Epithelial cell of proximal tubule (primary cell): ENCODE measurements around the gene CPLX1. TPM values are rescaled to one million over a fixed set of nuclear protein-coding genes. Genes with fewer than 3 reads are reported as not detected.
"Not testable (repeated sequence)": the region's sequence is repeated elsewhere in the genome, so short reads cannot be mapped to it uniquely, and the experiment has no call there.

Source experiments
- DNase-seq: peaks from one replicate; pipeline ENCODE4 v3.0.0-alpha.2; 2011; ENCODE audit warnings: low read depth
- H3K4me3 ChIP-seq: 2 replicates; pipeline ENCODE4 v1.5.1; 2011; ENCODE audit warnings: low read depth, mild to moderate bottlenecking, low read length
- CTCF ChIP-seq: conservative IDR thresholded peaks from 2 replicates; pipeline ENCODE4 v1.5.1; 2012; ENCODE audit warnings: low read depth, mild to moderate bottlenecking, low read length
- total RNA-seq: library from RNA; depleted of rRNA; stranded (reverse); fragments of >200 nt; gene quantifications from 2 replicates; pipeline ENCODE4 v1.2.3, GENCODE V29; 2015

CPLX1 gene
- total RNA-seq, 1 donor from 2014 or later: 0.81 TPM

GRCh38 chr4:813900-814299 lies 12.0 kb downstream of the CPLX1 start:
- peak; percentile 22 for TF ChIP-seq CTCF
- H3K4me3 ChIP-seq: no peak overlapping the region
- DNase-seq: no peak

GRCh38 chr4:808860-809570 lies 16.9 kb downstream of the CPLX1 start:
- no peak for TF ChIP-seq CTCF
- H3K4me3 ChIP-seq: no peak overlapping the region
- DNase-seq: no peak

- no peak overlapping the region for H3K4me3 ChIP-seq
- no peak for DNase-seq
- no peak for TF ChIP-seq CTCF
Observed at GRCh38 chr4:807792-808191, 18.1 kb downstream of the CPLX1 start.

- DNase-seq, H3K4me3 ChIP-seq: not testable (repeated sequence)
Observed at GRCh38 chr4:806979-807378, 18.9 kb downstream of the CPLX1 start.

GRCh38 chr4:804804-805203 lies 21.1 kb downstream of the CPLX1 start:
- TF ChIP-seq CTCF: no peak
- no peak overlapping the region for H3K4me3 ChIP-seq
- no peak for DNase-seq

GRCh38 chr4:803884-804283 lies 22.0 kb downstream of the CPLX1 start:
- TF ChIP-seq CTCF: no peak
- no peak for DNase-seq

GRCh38 chr4:801436-802124 lies 24.3 kb downstream of the CPLX1 start:
- H3K4me3 ChIP-seq: no peak overlapping the region
- DNase-seq: no peak
- TF ChIP-seq CTCF: no peak

More at GRCh38 chr4:803884-804283, 22.0 kb downstream of the CPLX1 start:
- no peak overlapping the region for H3K4me3 ChIP-seq
